GM23248 (cell line): ENCODE data around the gene ANKS6. TPM values are rescaled to one million over a fixed set of nuclear protein-coding genes. Genes with fewer than 3 reads are reported as not detected.

Experiments
- DNase-seq: peaks from one replicate; pipeline ENCODE4 v3.0.0-alpha.2; 2015
- H2AFZ ChIP-seq: fragments of 200-600 bp; sonication (generic); 2 replicates; pipeline ENCODE4 v1.6.1; 2016; ENCODE audit warnings: antibody characterized with exemption
- H3F3A ChIP-seq: fragments of 200-600 bp; sonication (generic); 2 replicates; pipeline ENCODE4 v1.6.1; 2016; ENCODE audit warnings: mild to moderate bottlenecking, antibody characterized with exemption, mixed run types; ENCODE audit not compliant: insufficient read depth
- H3K27ac ChIP-seq: fragments of 200-600 bp; sonication (generic); 2 replicates; pipeline ENCODE4 v1.5.1; 2016; ENCODE audit warnings: mild to moderate bottlenecking
- H3K27me3 ChIP-seq: fragments of 200-600 bp; sonication (generic); replicated peaks from 2 replicates; pipeline ENCODE4 v1.6.1; 2016; ENCODE audit warnings: mild to moderate bottlenecking; ENCODE audit not compliant: insufficient read depth
- H3K36me3 ChIP-seq: fragments of 200-600 bp; sonication (generic); 2 replicates; pipeline ENCODE4 v1.6.1; 2016; ENCODE audit warnings: low read depth, mild to moderate bottlenecking
- H3K4me1 ChIP-seq: fragments of 200-600 bp; sonication (generic); 2 replicates; pipeline ENCODE4 v1.6.1; 2016; ENCODE audit warnings: mild to moderate bottlenecking; ENCODE audit not compliant: insufficient read depth
- H3K4me2 ChIP-seq: fragments of 200-600 bp; sonication (generic); one replicate; pipeline ENCODE4 v1.6.1; 2016; ENCODE audit warnings: mild to moderate bottlenecking; ENCODE audit not compliant: unreplicated experiment
- H3K4me3 ChIP-seq: fragments of 200-600 bp; sonication (generic); 2 replicates; pipeline ENCODE4 v1.5.1; 2016; ENCODE audit warnings: mild to moderate bottlenecking
- H3K79me2 ChIP-seq: fragments of 200-600 bp; sonication (generic); 2 replicates; pipeline ENCODE4 v1.6.1; 2016; ENCODE audit warnings: mild to moderate bottlenecking; ENCODE audit not compliant: insufficient read depth
- H3K9ac ChIP-seq: fragments of 200-600 bp; sonication (generic); 2 replicates; pipeline ENCODE4 v1.6.1; 2016; ENCODE audit warnings: mild to moderate bottlenecking
- H3K9me2 ChIP-seq: fragments of 200-600 bp; sonication (generic); 2 replicates; pipeline ENCODE4 v1.6.1; 2016; ENCODE audit warnings: mixed run types, mild to moderate bottlenecking, moderate library complexity; ENCODE audit not compliant: insufficient read depth
- H3K9me3 ChIP-seq: fragments of 200-600 bp; sonication (generic); one replicate; pipeline ENCODE4 v1.6.1; 2017; ENCODE audit warnings: low read depth
- H4K20me1 ChIP-seq: fragments of 200-600 bp; sonication (generic); 2 replicates; pipeline ENCODE4 v1.6.0; 2016; ENCODE audit not compliant: insufficient read depth
- EZH2 ChIP-seq: fragments of 200-600 bp; sonication (generic); IDR thresholded peaks from 2 replicates; pipeline ENCODE4 v1.6.1; 2018; ENCODE audit warnings: antibody characterized with exemption, mild to moderate bottlenecking; ENCODE audit not compliant: insufficient read depth, poor library complexity, severe bottlenecking
- EZH2phosphoT487 ChIP-seq: fragments of 200-600 bp; sonication (generic); IDR thresholded peaks from 2 replicates; pipeline ENCODE4 v1.6.1; 2018; ENCODE audit warnings: antibody characterized with exemption, moderate library complexity, mild to moderate bottlenecking, low read depth; ENCODE audit not compliant: insufficient read depth
- WGBS, 2 experiments: methylation state at CpG; one replicate each; pipeline ENCODE4 v1.1.6; 2015 to 2017; ENCODE audit warnings: low lambda C conversion rate in 2 of 2, low coverage in 1 of 2; ENCODE audit errors: missing lambda C conversion rate in 2 of 2; 5-methylcytosine and 5-hydroxymethylcytosine counted together
- in situ Hi-C: fragments of 300-500 bp; cut with MboI; formaldehyde crosslinking; loops from 2 replicates; pipeline ENCODE4 v1.15.0; 2020
- polyA plus RNA-seq: library from polyadenylated mRNA; unstranded; fragments of >200 nt; fragmentation: Nextera tagmentation; extraction: Ambion mirVana; gene quantifications from 2 replicates; pipeline ENCODE4 v1.2.1, GENCODE V29; 2016
- total RNA-seq: library from RNA; depleted of rRNA; stranded (reverse); fragments of >200 nt; shearing (Covaris generic); gene quantifications from 2 replicates; pipeline ENCODE4 v1.2.3, GENCODE V29; 2014

The ANKS6 gene
- total and polyA plus RNA-seq, 2 experiments from 2014 or later, result 7.1 to 26.4 TPM

- DNase-seq, result no peak
- no peak overlapping the region for H3K27ac ChIP-seq
- TF ChIP-seq EZH2 (no peak), EZH2phosphoT487 (no peak)
- in situ Hi-C loops, result no loop called here
- no peaks in the 10 kb centered on the region for H3F3A ChIP-seq
- 4 to 6% methylated on average over 2 of the region's 2 CpGs for WGBS, 2 experiments
- no peaks in the 10 kb centered on the region for H4K20me1 ChIP-seq
- no peak overlapping the region for H2AFZ ChIP-seq
- no peaks in the 10 kb centered on the region for H3K79me2 ChIP-seq
- H3K36me3 ChIP-seq, result no peaks in the 10 kb centered on the region
- no peaks in the 10 kb centered on the region for H3K4me1 ChIP-seq
- peaks cover 15% of the 10 kb centered on the region for H3K27me3 ChIP-seq
- H3K9me3 ChIP-seq, result no peaks in the 10 kb centered on the region
- no peak overlapping the region for H3K4me2 ChIP-seq
- H3K4me3 ChIP-seq, result no peak overlapping the region
- no peaks in the 10 kb centered on the region for H3K9me2 ChIP-seq
- no peak overlapping the region for H3K9ac ChIP-seq
These were observed 77.3 kb downstream of the ANKS6 start for GRCh38 chr9:98719055-98719454.

GRCh38 chr9:98714833-98715232, 81.5 kb downstream of the ANKS6 start:
- H3K4me1 ChIP-seq, result no peaks in the 10 kb centered on the region
- no peak overlapping the region for H2AFZ ChIP-seq
- H3K36me3 ChIP-seq, result no peaks in the 10 kb centered on the region
- no peak for DNase-seq
- H3K4me3 ChIP-seq, result no peak overlapping the region
- H3K9me3 ChIP-seq, result no peaks in the 10 kb centered on the region
- TF ChIP-seq EZH2, result no peak
- no peak for TF ChIP-seq EZH2phosphoT487
- no peak overlapping the region for H3K9ac ChIP-seq
- 0 to 5% methylated on average over 1 of the region's 1 CpG for WGBS, 2 experiments
- no peaks in the 10 kb centered on the region for H3K79me2 ChIP-seq
- H3K4me2 ChIP-seq, result no peak overlapping the region
- H3F3A ChIP-seq, result peaks cover 4% of the 10 kb centered on the region; the same call in 1 of the 2 replicates
- H3K27me3 ChIP-seq, result peaks cover 23% of the 10 kb centered on the region
- H3K27ac ChIP-seq, result no peak overlapping the region
- no peaks in the 10 kb centered on the region for H3K9me2 ChIP-seq
- H4K20me1 ChIP-seq, result no peaks in the 10 kb centered on the region
- in situ Hi-C loops, result no loop called here

GRCh38 chr9:98712987-98713386, 83.4 kb downstream of the ANKS6 start:
- DNase-seq, result no peak
- TF ChIP-seq EZH2, result no peak
- TF ChIP-seq EZH2phosphoT487, result no peak
- Histone ChIP-seq H3K27me3 (peaks cover 18% of the 10 kb centered on the region), H2AFZ (no peak overlapping the region), H3K9me3 (no peaks in the 10 kb centered on the region), H3K9ac (no peak overlapping the region), H3K4me2 (no peak overlapping the region), H3K4me3 (no peak overlapping the region), H3K4me1 (no peaks in the 10 kb centered on the region), H3K27ac (no peak overlapping the region), H3K36me3 (no peaks in the 10 kb centered on the region), H4K20me1 (no peaks in the 10 kb centered on the region), H3F3A (peaks cover 4% of the 10 kb centered on the region; the same call in 1 of the 2 replicates), H3K9me2 (no peaks in the 10 kb centered on the region), H3K79me2 (no peaks in the 10 kb centered on the region)
- in situ Hi-C loops, result no loop called here

- peak; percentile 83 for DNase-seq
- Histone ChIP-seq H3K9me2 (no peaks in the 10 kb centered on the region), H3F3A (peaks cover 19% of the 10 kb centered on the region)
These were observed 86.1 kb downstream of the ANKS6 start for GRCh38 chr9:98709968-98710965.

More at GRCh38 chr9:98709968-98710965, 86.1 kb downstream of the ANKS6 start:
- H2AFZ ChIP-seq, result no peak overlapping the region
- 53 to 58% methylated on average over 14 of the region's 14 CpGs for WGBS, 2 experiments
- no peak overlapping the region for H3K4me3 ChIP-seq
- peaks cover 12% of the 10 kb centered on the region; the same call in 1 of the 2 replicates for H3K4me1 ChIP-seq
- H3K27ac ChIP-seq, result no peak overlapping the region
- no peaks in the 10 kb centered on the region for H3K36me3 ChIP-seq
- no peak overlapping the region for H3K4me2 ChIP-seq
- in situ Hi-C loops, result no loop called here
- peaks cover 15% of the 10 kb centered on the region; the same call in 1 of the 2 replicates for H3K27me3 ChIP-seq
- H3K79me2 ChIP-seq, result peaks cover 4% of the 10 kb centered on the region; the same call in 1 of the 2 replicates
- no peaks in the 10 kb centered on the region for H3K9me3 ChIP-seq
- no peak overlapping the region for H3K9ac ChIP-seq
- TF ChIP-seq EZH2, result no peak
- TF ChIP-seq EZH2phosphoT487, result no peak
- no peaks in the 10 kb centered on the region for H4K20me1 ChIP-seq
